SK-N-SH treated with all-trans-retinoic acid at 6 μM for 48 hours (cell line): ENCODE results near the gene SVOP.

Source experiments
- ARNTL ChIP-seq: fragments of 450-650 bp; formaldehyde crosslinking; IDR thresholded peaks from 2 replicates; pipeline ENCODE4 v1.5.0; 2020; ENCODE audit warnings: low read depth, mild to moderate bottlenecking, moderate library complexity, borderline replicate concordance
- OSR1 ChIP-seq: fragments of 250-450 bp; sonication (Bioruptor Pico); IDR thresholded peaks from 2 replicates; pipeline ENCODE4 v1.8.0; 2022; ENCODE audit warnings: moderate library complexity, mild to moderate bottlenecking, inconsistent platforms
- PATZ1 ChIP-seq: fragments of 250-450 bp; sonication (Bioruptor Pico); IDR thresholded peaks from 2 replicates; pipeline ENCODE4 v1.8.0; 2020; ENCODE audit warnings: mild to moderate bottlenecking, moderate library complexity, borderline replicate concordance

- TF ChIP-seq PATZ1 (CRISPR knock-in tag) = no peak
- TF ChIP-seq OSR1 = no peak
- no peak for TF ChIP-seq ARNTL (CRISPR knock-in tag)
Measured at GRCh38 chr12:108996320-108996719, 24.5 kb downstream of the SVOP start.
